GM10266 (cell line): ENCODE results near the gene TTC27.

Source experiments
- DNase-seq: peaks from one replicate; pipeline ENCODE4 v3.0.0; 2012; ENCODE audit errors: extremely low spot score
- CTCF ChIP-seq: IDR thresholded peaks from 2 replicates; pipeline ENCODE4 v1.5.1; 2012; ENCODE audit warnings: mild to moderate bottlenecking, low read depth; ENCODE audit not compliant: control insufficient read depth, insufficient read depth; ENCODE audit errors: missing control alignments

The TTC27 gene

DNA sequence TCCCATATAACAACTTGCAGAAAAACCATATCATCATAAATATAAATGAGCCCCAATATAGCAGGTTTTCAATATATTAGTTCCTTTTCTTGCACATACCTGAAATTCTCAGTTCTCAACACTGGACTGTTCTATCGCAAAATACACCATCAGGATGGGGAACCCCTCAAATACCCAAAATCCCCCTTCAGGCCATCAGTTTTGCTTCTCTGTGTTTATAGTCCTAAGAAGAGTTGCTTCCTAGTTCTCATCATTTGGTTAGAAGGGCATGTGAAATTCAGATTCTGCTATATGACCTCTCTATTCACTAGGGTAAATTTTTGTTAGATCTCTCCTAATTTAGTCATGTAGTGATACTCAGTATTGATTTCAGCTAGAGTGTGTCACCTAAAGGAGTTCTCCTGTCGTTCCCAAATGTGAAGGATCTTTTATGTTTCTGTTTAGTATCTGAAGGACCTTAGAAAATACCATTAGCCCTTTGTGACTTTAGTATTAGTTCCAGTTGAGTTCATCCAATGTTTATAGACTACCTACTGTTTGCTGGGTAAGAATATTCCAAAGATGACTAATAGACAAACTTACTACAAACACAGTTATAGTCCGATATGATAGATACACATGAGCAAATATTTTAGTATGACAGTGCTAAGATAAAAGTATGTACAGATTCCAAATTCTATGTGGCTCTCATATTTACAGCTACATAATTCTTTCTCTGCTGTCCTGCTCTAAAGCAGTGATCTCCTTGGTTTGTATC, 115.8 kb downstream of the TTC27 start:
- peak; percentile 47 for DNase-seq
- no peak for TF ChIP-seq CTCF

- DNase-seq, result no peak
- no peak for TF ChIP-seq CTCF
Measured at GRCh38 chr2:32745191-32745590, 117.3 kb downstream of the TTC27 start.

- TF ChIP-seq CTCF, result no peak
- no peak for DNase-seq
Measured at GRCh38 chr2:32745675-32746074, 117.8 kb downstream of the TTC27 start.

GRCh38 chr2:32746669-32747068, 118.8 kb downstream of the TTC27 start:
- TF ChIP-seq CTCF, result no peak

DNA sequence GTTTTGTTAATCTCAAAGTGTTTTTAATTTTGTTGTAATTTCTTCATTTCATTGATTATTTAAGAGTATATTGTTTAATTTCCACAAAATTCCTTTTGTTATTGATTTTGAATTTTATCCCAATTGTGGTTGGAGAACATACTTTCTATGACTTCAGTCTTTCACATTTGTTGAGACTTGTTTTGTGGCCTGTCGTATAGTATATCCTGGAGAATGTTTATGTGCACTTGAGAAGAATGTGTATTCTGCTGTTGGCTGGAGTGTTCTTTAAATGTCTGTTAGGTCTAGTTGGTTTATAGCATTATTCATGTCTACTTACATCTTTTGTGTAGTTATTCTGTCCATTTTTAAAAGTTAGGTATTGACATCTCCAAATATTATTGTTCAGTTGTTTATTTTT, 120.3 kb downstream of the TTC27 start:
- no peak for DNase-seq
- no peak for TF ChIP-seq CTCF

More at GRCh38 chr2:32746669-32747068, 118.8 kb downstream of the TTC27 start:
- DNase-seq, result no peak

DNA sequence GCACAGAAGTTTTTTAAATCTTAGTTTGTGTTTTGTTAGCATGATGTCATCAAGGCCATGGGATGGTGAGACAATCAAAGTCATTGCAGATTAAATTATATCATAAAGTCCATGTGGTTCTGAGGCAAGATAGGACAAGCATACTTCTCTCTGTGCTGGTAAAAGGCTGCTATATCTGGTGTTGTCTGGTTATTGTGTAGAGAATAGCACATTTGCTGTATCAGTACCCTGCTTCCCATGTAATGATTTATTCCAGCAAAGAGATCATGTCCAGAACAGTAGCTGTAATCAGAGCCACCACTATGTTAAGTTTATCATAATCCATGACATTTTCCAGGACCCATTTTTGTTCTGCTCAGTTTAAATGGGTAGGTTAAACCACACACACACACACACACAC, 123.0 kb downstream of the TTC27 start:
- no peak for DNase-seq

More for the DNA sequence above, 123.0 kb downstream of the TTC27 start:
- no peak for TF ChIP-seq CTCF
